Stimulated activated CD4-positive, alpha-beta T cell treated with anti-CD3 and anti-CD28 coated beads, Interleukin-4, amount 100 ng/mL, for 4 hours (primary cell): ENCODE results near the gene PHETA1.
A peak's percentile ranks its signal among the peaks of the same experiment; 100 is the strongest.

Experiments used
- DNase-seq, 2 experiments: peaks; one replicate each; pipeline ENCODE4 v3.0.0-alpha.2; 2020

Gene PHETA1

GRCh38 chr12:111368291-111368787 is 556 bp downstream of the PHETA1 start:
- DNase-seq = no peak

DNA sequence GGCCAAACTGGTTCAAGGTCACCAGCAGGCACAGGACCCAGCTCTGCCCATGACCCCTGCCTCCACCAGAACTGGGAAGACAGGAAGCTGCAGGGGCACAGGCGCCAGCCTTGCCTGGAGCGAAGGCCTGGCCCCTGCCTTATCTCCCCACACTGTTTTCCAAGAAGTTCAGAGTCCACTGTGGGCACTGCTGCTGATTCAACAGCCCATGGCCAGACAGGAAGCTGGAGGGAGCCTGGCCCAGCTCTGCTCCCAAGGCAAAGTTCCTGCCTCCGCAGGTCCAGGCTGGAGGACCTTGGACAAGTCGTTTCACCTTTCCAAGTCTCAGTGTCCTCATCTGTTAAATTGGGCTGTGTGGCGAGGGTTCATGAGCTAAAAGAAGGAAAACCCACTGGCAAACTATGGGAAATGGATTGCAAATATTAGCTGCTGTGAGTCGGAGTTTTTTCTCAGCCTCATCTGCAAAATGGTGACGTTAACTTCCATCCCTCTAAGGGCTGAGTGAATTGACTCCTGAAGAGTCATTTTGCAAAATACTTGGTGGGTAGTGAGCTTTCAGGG is 1.2 kb downstream of the PHETA1 start:
- DNase-seq = no peak

GRCh38 chr12:111366583-111366982 is 2.3 kb downstream of the PHETA1 start:
- DNase-seq = no peak

- no peak for DNase-seq
Observed at GRCh38 chr12:111366075-111366474, 2.8 kb downstream of the PHETA1 start.

DNA sequence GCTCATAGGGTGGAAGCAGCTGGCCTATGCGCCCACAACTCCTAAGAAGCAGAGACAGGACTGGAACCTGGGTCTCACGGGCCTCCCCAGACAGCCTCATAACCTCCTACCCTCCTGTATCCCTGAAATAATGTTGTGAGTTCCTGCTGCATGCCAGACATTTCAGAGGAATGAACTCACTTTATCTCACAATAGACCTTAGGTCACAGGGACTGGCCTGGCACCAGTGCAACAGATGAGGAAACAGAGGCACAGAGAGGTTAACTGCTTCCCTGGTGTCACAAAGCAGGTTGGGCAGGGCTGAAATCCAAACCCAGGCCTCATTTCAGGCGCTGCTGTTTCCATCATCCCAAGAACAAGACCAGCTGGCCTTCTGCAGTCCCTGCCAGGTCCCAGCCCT is 5.3 kb downstream of the PHETA1 start:
- DNase-seq = no peak

DNA sequence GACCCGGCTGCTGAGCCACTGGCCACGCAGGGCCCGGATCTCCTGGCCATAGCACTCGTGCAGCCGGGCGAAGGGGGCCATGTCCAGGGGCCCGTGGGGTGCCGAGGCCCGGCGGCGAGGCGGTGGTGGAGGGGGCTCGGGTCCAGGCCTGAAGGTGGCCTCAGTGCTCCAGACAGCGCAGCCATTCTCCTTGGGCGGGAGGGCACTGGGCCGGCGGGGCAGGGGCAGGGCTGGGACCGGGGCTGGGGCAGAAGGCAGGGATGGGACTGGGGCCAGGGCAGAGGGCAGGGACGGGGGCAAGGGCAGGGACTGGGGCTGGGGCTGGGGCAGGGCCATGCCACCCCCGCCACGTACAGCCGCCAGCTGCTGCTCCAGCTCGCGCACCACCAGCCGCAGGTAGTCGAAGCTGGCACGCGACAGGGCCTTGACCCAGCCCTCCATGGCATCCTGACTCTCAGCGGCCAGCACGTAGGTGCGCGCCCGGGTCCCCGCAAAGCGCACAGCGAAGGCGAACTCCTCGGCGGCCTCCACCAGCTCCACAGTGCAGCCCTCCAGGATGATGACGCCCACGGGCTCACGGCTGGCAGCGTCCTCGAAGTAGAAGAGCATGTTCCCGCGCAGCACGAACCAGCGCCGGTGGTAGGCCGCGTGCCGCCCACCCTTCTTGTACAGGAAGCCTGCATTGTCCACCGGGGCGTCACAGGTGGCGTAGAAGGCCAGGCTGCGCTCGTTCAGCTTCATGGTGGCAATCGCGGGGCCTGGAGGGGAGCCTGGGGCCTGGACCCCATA is 6.0 kb downstream of the PHETA1 start:
- DNase-seq = no peak

- DNase-seq = no peak
Observed at GRCh38 chr12:111361717-111362576, 6.9 kb downstream of the PHETA1 start.

- DNase-seq = no peak
Observed at GRCh38 chr12:111361073-111361716, 7.7 kb downstream of the PHETA1 start.

GRCh38 chr12:111360325-111360930 is 8.5 kb downstream of the PHETA1 start:
- DNase-seq = no peak

DNA sequence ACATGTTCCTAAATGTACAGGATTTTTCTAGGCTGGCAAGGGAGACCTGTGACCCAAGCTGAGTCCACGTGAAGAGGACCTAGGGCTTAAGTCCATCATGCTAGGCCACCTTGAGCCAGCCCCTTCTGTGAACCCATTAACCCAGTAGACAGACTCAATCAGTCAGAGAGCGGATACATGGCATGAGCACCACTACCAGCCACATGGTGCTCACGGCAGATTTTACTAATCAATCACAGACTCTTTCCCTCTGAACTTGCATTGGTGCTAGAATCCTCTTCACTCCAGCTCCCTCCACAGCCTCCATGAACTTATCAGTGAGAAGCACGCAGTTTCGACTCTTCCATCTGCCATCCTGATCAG is 9.0 kb downstream of the PHETA1 start:
- no peak for DNase-seq

DNA sequence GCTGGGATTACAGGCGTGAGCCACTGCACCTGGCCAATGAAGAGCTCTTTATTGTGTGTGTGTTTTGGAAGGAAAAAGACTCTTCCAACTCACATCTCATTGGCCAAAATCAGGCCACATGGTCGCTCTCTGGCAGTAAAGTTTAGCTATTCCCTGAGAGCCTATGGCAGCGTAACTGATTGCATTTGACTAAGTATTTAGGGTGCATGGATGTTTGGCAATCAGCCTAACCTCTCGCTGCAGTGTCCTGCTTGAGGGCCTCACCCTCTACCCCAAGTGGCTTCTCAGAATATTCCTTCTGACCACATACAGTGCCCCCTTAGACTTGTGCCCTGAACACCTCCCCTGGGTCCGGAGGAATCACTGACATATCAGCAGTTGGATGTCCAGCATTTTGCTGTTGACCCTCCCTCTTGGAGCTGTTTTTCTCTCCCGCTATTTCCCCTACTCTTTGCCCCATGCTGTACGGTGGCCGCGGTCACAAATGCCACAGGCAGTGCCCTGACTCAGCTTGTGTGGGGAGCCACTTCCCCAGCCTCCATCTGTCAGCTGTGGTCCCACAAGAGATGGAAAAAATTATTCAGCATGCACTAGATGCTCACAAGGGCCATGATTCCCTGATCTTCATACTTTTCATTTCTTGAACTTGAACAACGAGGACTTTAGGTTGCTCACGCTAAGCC is 9.5 kb downstream of the PHETA1 start:
- peak in 1 of 2 experiments; percentile 50 for DNase-seq

- DNase-seq = no peak
Observed at GRCh38 chr12:111355201-111355925, 13.5 kb downstream of the PHETA1 start.

GRCh38 chr12:111354511-111354910 is 14.4 kb downstream of the PHETA1 start:
- no peak for DNase-seq

GRCh38 chr12:111353603-111354295 is 15.1 kb downstream of the PHETA1 start:
- no peak for DNase-seq

GRCh38 chr12:111353026-111353425 is 15.9 kb downstream of the PHETA1 start:
- no peak for DNase-seq

DNA sequence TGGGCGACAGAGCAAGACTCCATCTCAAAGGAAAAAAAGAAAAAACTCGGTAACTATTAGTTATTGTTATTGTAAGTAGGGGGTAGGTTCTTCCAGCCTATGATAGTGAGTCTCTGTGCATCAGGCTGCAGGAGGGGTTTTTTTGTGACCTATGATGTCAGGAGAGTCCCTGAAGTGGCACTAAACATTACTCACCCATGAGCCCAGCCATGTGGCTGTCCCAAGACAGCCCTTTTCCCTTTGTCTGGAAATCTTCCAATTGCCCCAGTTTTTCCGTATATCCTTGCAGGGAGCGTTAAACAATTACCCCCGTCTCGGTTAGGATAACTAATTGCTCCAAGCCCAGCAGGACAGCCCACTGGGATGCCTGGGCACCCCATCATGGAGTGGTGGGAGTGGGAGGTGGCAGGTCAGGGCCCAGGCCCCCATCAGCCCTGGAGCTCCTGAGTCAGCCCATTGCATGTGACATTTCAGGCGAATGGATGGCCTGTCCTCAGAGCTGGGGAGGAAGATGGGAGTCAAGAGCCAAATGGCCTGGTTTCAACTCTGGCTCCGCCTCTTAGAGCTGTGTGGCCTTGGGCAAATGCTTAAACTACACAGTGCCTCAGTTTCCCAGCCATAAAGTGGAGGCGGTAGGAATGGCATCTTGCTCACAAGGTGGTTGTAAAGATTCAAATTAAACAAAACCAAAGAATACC is 16.4 kb downstream of the PHETA1 start:
- no peak for DNase-seq

DNA sequence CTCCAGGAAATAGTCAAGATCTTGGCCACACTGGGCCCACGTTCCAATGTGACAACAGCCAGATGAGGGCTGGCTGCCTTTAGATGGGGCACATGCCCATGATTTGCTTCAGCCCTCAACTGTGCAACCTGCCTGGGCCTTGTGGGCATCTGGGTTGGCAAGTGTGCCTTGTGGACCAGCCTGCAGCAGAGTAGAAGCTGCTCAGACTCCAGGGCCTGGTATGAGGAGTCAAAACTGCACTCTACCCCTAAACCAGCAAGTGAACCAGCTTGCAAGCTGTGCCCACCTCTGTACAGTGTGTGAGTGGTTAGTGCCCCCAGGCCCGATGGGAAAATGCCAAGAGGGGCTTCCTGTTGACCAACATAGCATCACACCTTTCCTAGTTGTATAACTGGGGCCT is 17.9 kb downstream of the PHETA1 start:
- DNase-seq = no peak

DNA sequence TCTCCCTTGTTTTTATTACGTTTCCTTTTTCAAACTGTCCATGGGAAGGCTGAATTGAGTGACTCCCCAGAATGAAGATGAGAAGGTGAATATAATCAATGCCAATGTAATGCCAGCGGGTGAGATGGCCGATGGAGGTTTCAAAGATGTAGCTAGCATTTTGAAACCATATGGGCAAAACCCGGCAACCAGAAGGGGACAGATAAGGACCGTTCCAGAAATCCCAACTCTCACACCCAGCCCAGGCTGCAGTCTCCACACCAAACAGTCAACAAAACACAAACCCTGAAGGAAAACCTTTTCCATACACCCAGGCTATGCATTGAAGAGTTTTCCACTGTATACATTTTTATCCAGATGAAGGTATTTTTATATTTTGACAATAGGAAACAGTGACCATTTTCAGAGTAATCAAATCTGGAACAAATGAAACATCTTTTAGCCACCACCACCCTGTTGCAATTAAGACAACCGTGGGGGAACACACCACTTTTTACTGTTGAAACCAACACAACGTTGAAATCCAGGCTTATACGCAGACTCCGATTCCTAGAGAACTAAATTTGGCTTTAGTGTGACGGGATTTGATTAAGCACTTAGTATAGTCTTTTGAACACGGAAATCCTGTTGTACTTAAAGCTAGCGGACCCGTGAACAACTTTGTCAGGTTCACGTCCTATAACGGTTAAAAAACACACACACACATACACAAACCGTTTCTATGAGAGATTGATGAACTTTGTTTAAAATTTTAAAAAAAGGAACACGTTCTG is 19.0 kb downstream of the PHETA1 start:
- DNase-seq = no peak

DNA sequence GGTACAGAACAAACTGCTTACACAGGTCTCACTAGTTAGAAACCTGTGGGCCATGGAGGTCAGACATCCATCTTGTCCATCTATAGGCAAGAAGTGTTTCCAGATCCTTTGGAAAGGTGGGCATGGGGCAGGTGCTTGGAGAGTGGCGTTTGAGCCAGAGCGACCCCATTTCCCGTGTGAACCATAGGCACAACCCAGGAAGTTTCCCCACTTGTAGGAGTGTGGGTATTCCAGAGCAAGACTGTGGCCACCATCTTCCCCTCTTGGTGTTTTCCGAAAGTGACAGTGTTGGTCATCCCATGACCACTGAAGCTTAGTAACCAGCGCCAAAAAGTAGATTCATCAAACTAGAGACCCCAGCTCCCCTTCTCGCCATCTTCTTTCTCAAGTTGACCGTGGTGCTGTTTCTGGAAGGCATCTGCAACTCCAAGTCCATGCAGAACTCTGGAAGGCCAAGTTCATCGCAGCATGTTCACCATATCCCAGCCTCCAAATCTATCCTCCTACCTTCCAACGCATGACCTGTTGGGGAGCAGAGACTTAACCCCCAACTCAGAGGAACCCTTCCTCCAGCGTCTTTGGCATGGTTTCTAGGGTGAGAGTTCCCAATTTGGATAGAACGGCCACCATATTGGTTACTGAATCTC is 19.7 kb downstream of the PHETA1 start:
- DNase-seq = no peak
